BE2C (cell line): ENCODE data around the gene FAM151A.

Experiments used
- DNase-seq: peaks from one replicate; pipeline ENCODE4 v3.0.0-alpha.2; 2020
- H3K27me3 ChIP-seq: fragments of 250-450 bp; sonication (Bioruptor Pico); 2 replicates; pipeline ENCODE4 v1.5.1; 2020; ENCODE audit warnings: mild to moderate bottlenecking
- H3K36me3 ChIP-seq: fragments of 250-450 bp; sonication (Bioruptor Pico); 2 replicates; pipeline ENCODE4 v1.5.1; 2020; ENCODE audit warnings: mild to moderate bottlenecking
- H3K4me1 ChIP-seq: fragments of 250-450 bp; sonication (Bioruptor Pico); 2 replicates; pipeline ENCODE4 v1.5.1; 2020
- H3K4me3 ChIP-seq: 2 replicates; pipeline ENCODE4 v1.5.1; 2011; ENCODE audit warnings: low read depth, low read length
- H3K9me3 ChIP-seq: fragments of 250-450 bp; sonication (Bioruptor Pico); 2 replicates; pipeline ENCODE4 v1.5.1; 2020
- CTCF ChIP-seq: IDR thresholded peaks from 2 replicates; pipeline ENCODE4 v1.5.1; 2012; ENCODE audit warnings: mild to moderate bottlenecking, low read depth, low read length

Gene FAM151A

GRCh38 chr1:54583871-54584270 lies 39.5 kb downstream of the FAM151A start:
- Histone ChIP-seq H3K9me3 (no peaks in the 10 kb centered on the region), H3K4me1 (no peaks in the 10 kb centered on the region), H3K4me3 (no peak overlapping the region), H3K27me3 (no peaks in the 10 kb centered on the region), H3K36me3 (no peaks in the 10 kb centered on the region)
- DNase-seq, result no peak
- no peak for TF ChIP-seq CTCF

GRCh38 chr1:54583307-54583686 lies 40.0 kb downstream of the FAM151A start:
- H3K4me1 ChIP-seq, result no peaks in the 10 kb centered on the region
- no peaks in the 10 kb centered on the region for H3K9me3 ChIP-seq
- no peak for DNase-seq
- no peak overlapping the region for H3K4me3 ChIP-seq
- no peaks in the 10 kb centered on the region for H3K27me3 ChIP-seq
- TF ChIP-seq CTCF, result no peak
- no peaks in the 10 kb centered on the region for H3K36me3 ChIP-seq

GRCh38 chr1:54582566-54583306 lies 40.6 kb downstream of the FAM151A start:
- Histone ChIP-seq H3K4me1 (no peaks in the 10 kb centered on the region), H3K9me3 (no peaks in the 10 kb centered on the region), H3K27me3 (no peaks in the 10 kb centered on the region), H3K36me3 (no peaks in the 10 kb centered on the region), H3K4me3 (no peak overlapping the region)
- no peak for TF ChIP-seq CTCF
- DNase-seq, result peak; percentile 42

- TF ChIP-seq CTCF, result no peak
- DNase-seq, result peak; percentile 78
- H3K27me3 ChIP-seq, result no peaks in the 10 kb centered on the region
- H3K4me1 ChIP-seq, result no peaks in the 10 kb centered on the region
- H3K9me3 ChIP-seq, result no peaks in the 10 kb centered on the region
- H3K36me3 ChIP-seq, result no peaks in the 10 kb centered on the region
- H3K4me3 ChIP-seq, result no peak overlapping the region
Observed at GRCh38 chr1:54581621-54582035, 41.7 kb downstream of the FAM151A start.

- DNase-seq, result no peak
- Histone ChIP-seq H3K36me3 (no peaks in the 10 kb centered on the region), H3K9me3 (no peaks in the 10 kb centered on the region), H3K4me3 (no peak overlapping the region), H3K4me1 (no peaks in the 10 kb centered on the region), H3K27me3 (no peaks in the 10 kb centered on the region)
- no peak for TF ChIP-seq CTCF
Observed at GRCh38 chr1:54580856-54581550, 42.3 kb downstream of the FAM151A start.

GRCh38 chr1:54579337-54579781 lies 44.0 kb downstream of the FAM151A start:
- no peak for TF ChIP-seq CTCF
- DNase-seq, result no peak
- no peaks in the 10 kb centered on the region for H3K27me3 ChIP-seq
- no peak overlapping the region for H3K4me3 ChIP-seq
- H3K9me3 ChIP-seq, result no peaks in the 10 kb centered on the region
- H3K36me3 ChIP-seq, result no peaks in the 10 kb centered on the region
- H3K4me1 ChIP-seq, result no peaks in the 10 kb centered on the region
